Skeletal muscle tissue (tissue), 4 donors: ENCODE results near the gene SMDT1. TPM values are rescaled to one million over a fixed set of nuclear protein-coding genes. Genes with fewer than 3 reads are reported as not detected.
"Not testable (repeated sequence)": the region's sequence is repeated elsewhere in the genome, so short reads cannot be mapped to it uniquely, and the experiment has no call there.

Experiments used
- H3K27ac ChIP-seq: one replicate; pipeline ENCODE4 v1.7.0; 2013; ENCODE audit warnings: mild to moderate bottlenecking, low read depth, low read length, inconsistent platforms
- H3K27me3 ChIP-seq, 3 donors: one replicate each; pipeline ENCODE4 v1.7.0; 2013; ENCODE audit warnings: low read length in 3 of 3; ENCODE audit not compliant: control insufficient read depth in 3 of 3, insufficient read depth in 3 of 3
- H3K36me3 ChIP-seq, 3 donors: one replicate each; pipeline ENCODE4 v1.7.0; 2013; ENCODE audit warnings: low read length in 3 of 3; ENCODE audit not compliant: control insufficient read depth in 3 of 3, insufficient read depth in 3 of 3
- H3K4me1 ChIP-seq, 3 donors: one replicate each; pipeline ENCODE4 v1.7.0; 2013; ENCODE audit warnings: low read length in 3 of 3, mild to moderate bottlenecking in 3 of 3; ENCODE audit not compliant: control insufficient read depth in 3 of 3, insufficient read depth in 3 of 3
- H3K4me3 ChIP-seq, 3 donors: one replicate each; pipeline ENCODE4 v1.7.0; 2013; ENCODE audit warnings: low read length in 3 of 3
- H3K9ac ChIP-seq, 3 donors: one replicate each; pipeline ENCODE4 v1.7.0; 2013; ENCODE audit warnings: low read length in 3 of 3, mild to moderate bottlenecking in 3 of 3, moderate library complexity in 2 of 3, low read depth in 1 of 3
- H3K9me3 ChIP-seq, 3 donors: one replicate each; pipeline ENCODE4 v1.7.0; 2013; ENCODE audit warnings: low read length in 3 of 3; ENCODE audit not compliant: control insufficient read depth in 3 of 3
- total RNA-seq: library from RNA; depleted of rRNA; stranded (reverse); fragments of >200 nt; gene quantifications from one replicate; pipeline ENCODE4 v1.2.3, GENCODE V29; 2014
- donor health status: Osteomylitis.

Gene SMDT1
- total RNA-seq, 1 donor from 2014 or later = 15.1 TPM

- peaks cover 30 to 48% (median 36%) of the 10 kb centered on the region in 3 donors for H3K4me1 ChIP-seq
- peak overlapping the region; percentile 100 for H3K27ac ChIP-seq
- peaks cover 11 to 26% (median 19%) of the 10 kb centered on the region in 3 donors for H3K36me3 ChIP-seq
- peak overlapping the region; percentile 99 for H3K9ac ChIP-seq
- H3K9me3 ChIP-seq = no peaks in the 10 kb centered on the region
- H3K4me3 ChIP-seq = peak overlapping the region; percentile 76 to 91 (median 83)
- H3K27me3 ChIP-seq = no peaks in the 10 kb centered on the region
Measured at GRCh38 chr22:42078469-42079318, 806 bp upstream of the SMDT1 start.

- Histone ChIP-seq H3K27ac (peak overlapping the region; percentile 100), H3K36me3 (peaks cover 24 to 38% (median 27%) of the 10 kb centered on the region in 3 donors), H3K9me3 (no peaks in the 10 kb centered on the region), H3K27me3 (no peaks in the 10 kb centered on the region), H3K9ac (peak overlapping the region; percentile 99), H3K4me3 (peak overlapping the region; percentile 76 to 91 (median 83)), H3K4me1 (peaks cover 29 to 44% (median 29%) of the 10 kb centered on the region in 3 donors)
Measured at GRCh38 chr22:42080287-42080686, 787 bp downstream of the SMDT1 start.

- Histone ChIP-seq H3K9ac (no peak overlapping the region), H3K9me3 (no peaks in the 10 kb centered on the region), H3K4me1 (peaks cover 25 to 47% (median 28%) of the 10 kb centered on the region in 3 donors), H3K27me3 (no peaks in the 10 kb centered on the region), H3K36me3 (peaks cover 33 to 50% (median 42%) of the 10 kb centered on the region in 3 donors), H3K27ac (no peak overlapping the region), H3K4me3 (no peak overlapping the region)
Measured at GRCh38 chr22:42083119-42083518, 3.6 kb downstream of the SMDT1 start.

GRCh38 chr22:42084874-42085273, 5.4 kb downstream of the SMDT1 start:
- Histone ChIP-seq H3K4me1 (peaks cover 23 to 48% (median 26%) of the 10 kb centered on the region in 3 donors), H3K9ac (no peak overlapping the region), H3K4me3 (no peak overlapping the region), H3K36me3 (peaks cover 39 to 50% (median 44%) of the 10 kb centered on the region in 3 donors), H3K27ac (no peak overlapping the region), H3K27me3 (no peaks in the 10 kb centered on the region), H3K9me3 (no peaks in the 10 kb centered on the region)

- Histone ChIP-seq H3K4me1 (peaks cover 18 to 45% (median 21%) of the 10 kb centered on the region in 3 donors), H3K36me3 (peaks cover 39 to 50% (median 44%) of the 10 kb centered on the region in 3 donors), H3K9ac (no peak overlapping the region), H3K27ac (peak overlapping the region; percentile 8), H3K4me3 (no peak overlapping the region), H3K27me3 (no peaks in the 10 kb centered on the region), H3K9me3 (no peaks in the 10 kb centered on the region)
Measured at GRCh38 chr22:42086051-42086450, 6.6 kb downstream of the SMDT1 start.

- Histone ChIP-seq H3K27me3 (no peaks in the 10 kb centered on the region), H3K36me3 (peaks cover 13 to 15% (median 15%) of the 10 kb centered on the region in 3 donors), H3K27ac (peak within 1 kb of the TSS; percentile 100), H3K4me3 (peak within 1 kb of the TSS; percentile 92 to 98 (median 98)), H3K9ac (peak within 1 kb of the TSS; percentile 97 to 98 (median 98)), H3K4me1 (peaks cover 19 to 41% (median 25%) of the 10 kb centered on the region in 3 donors), H3K9me3 (no peaks in the 10 kb centered on the region)
Measured at GRCh38 chr22:42090596-42091454, 11.3 kb downstream of the SMDT1 start, which contains the start of gene NDUFA6. Gene NDUFA6, minus strand, starts transcription at chr22:42090772. Its CDS starts 28 bp downstream, at chr22:42090744.

- H3K27ac ChIP-seq = peak overlapping the region; percentile 100
- no peaks in the 10 kb centered on the region for H3K27me3 ChIP-seq
- H3K36me3 ChIP-seq = peaks cover 9 to 13% (median 9%) of the 10 kb centered on the region in 3 donors
- H3K9me3 ChIP-seq = no peaks in the 10 kb centered on the region
- H3K4me3 ChIP-seq = peak overlapping the region; percentile 89 to 92 (median 92)
- peaks cover 19 to 35% (median 20%) of the 10 kb centered on the region in 3 donors for H3K4me1 ChIP-seq
- H3K9ac ChIP-seq = peak overlapping the region; percentile 95 to 98 (median 96)
Measured at GRCh38 chr22:42091455-42091782, 11.9 kb downstream of the SMDT1 start.

GRCh38 chr22:42101199-42101598, 21.7 kb downstream of the SMDT1 start:
- Histone ChIP-seq H3K9ac (no peak overlapping the region), H3K9me3 (peaks cover 0 to 2% (median 0%) of the 10 kb centered on the region in 3 donors), H3K4me1 (no peaks in the 10 kb centered on the region), H3K27me3 (no peaks in the 10 kb centered on the region), H3K4me3 (no peak overlapping the region), H3K36me3 (peaks cover 0 to 5% (median 0%) of the 10 kb centered on the region in 3 donors), H3K27ac (no peak overlapping the region)

GRCh38 chr22:42104332-42104860, 24.9 kb downstream of the SMDT1 start:
- not testable (repeated sequence) for H3K27ac ChIP-seq, H3K4me1 ChIP-seq, H3K36me3 ChIP-seq, H3K4me3 ChIP-seq, H3K9ac ChIP-seq, H3K9me3 ChIP-seq, H3K27me3 ChIP-seq
